CD14-positive monocyte (primary cell): ENCODE results near the gene PMPCA. TPM values are rescaled to one million over a fixed set of nuclear protein-coding genes. Genes with fewer than 3 reads are reported as not detected.

Experiments
- DNase-seq, 3 donors: peaks; one replicate each; pipeline ENCODE4 v3.0.0-alpha.2; 2011 to 2022
- H2AFZ ChIP-seq: 2 replicates; pipeline ENCODE4 v1.6.0; 2012; ENCODE audit warnings: mild to moderate bottlenecking, low read depth, low read length, inconsistent platforms; ENCODE audit not compliant: insufficient read depth, poor library complexity, severe bottlenecking
- H3K27ac ChIP-seq, 2 donors: 1 replicate in 1 of 2; 2 replicates in 1 of 2; pipeline ENCODE4 v1.5.1; 2012 to 2013; ENCODE audit warnings: low read length in 2 of 2, control low read depth in 1 of 2, inconsistent platforms in 1 of 2, low read depth in 1 of 2, mild to moderate bottlenecking in 1 of 2
- H3K27me3 ChIP-seq, 2 donors: one replicate each; pipeline versions ENCODE4 v1.6.0 to v1.6.1; 2011 to 2013; ENCODE audit warnings: low read length in 2 of 2; ENCODE audit not compliant: control insufficient read depth in 2 of 2, insufficient read depth in 2 of 2
- H3K36me3 ChIP-seq, 2 donors: replicated peaks in 1 of 2; 1 replicate in 1 of 2; 2 replicates in 1 of 2; pipeline versions ENCODE4 v1.5.1 to v1.6.1; 2012 to 2013; ENCODE audit warnings: low read length in 2 of 2, control low read depth in 1 of 2, inconsistent platforms in 1 of 2, mild to moderate bottlenecking in 1 of 2; ENCODE audit not compliant: insufficient read depth in 2 of 2, control insufficient read depth in 1 of 2
- H3K4me1 ChIP-seq, 2 donors: 1 replicate in 1 of 2; 2 replicates in 1 of 2; pipeline versions ENCODE4 v1.5.1 to v1.6.1; 2012 to 2013; ENCODE audit warnings: low read length in 2 of 2, control low read depth in 1 of 2, inconsistent platforms in 1 of 2, mild to moderate bottlenecking in 1 of 2, moderate library complexity in 1 of 2; ENCODE audit not compliant: insufficient read depth in 2 of 2, control insufficient read depth in 1 of 2
- H3K4me2 ChIP-seq: replicated peaks from 2 replicates; pipeline ENCODE3; 2012; ENCODE audit warnings: low read length, moderate library complexity, mild to moderate bottlenecking; ENCODE audit not compliant: poor library complexity, severe bottlenecking; ENCODE audit errors: extremely low read depth
- H3K4me3 ChIP-seq, 3 experiments: fragments of 200-600 bp in 1 of 3; sonication (generic) in 1 of 3; replicated peaks in 1 of 3; 1 replicate in 2 of 3; 2 replicates in 1 of 3; pipeline ENCODE4 v1.5.1; 2011 to 2013; ENCODE audit warnings: low read length in 3 of 3, mild to moderate bottlenecking in 3 of 3, control low read depth in 2 of 3, low read depth in 2 of 3, inconsistent platforms in 1 of 3, moderate library complexity in 1 of 3
- H3K79me2 ChIP-seq: 2 replicates; pipeline ENCODE4 v1.6.0; 2012; ENCODE audit warnings: mild to moderate bottlenecking, control low read depth, inconsistent platforms, low read length, moderate library complexity; ENCODE audit not compliant: insufficient read depth
- H3K9ac ChIP-seq: 2 replicates; pipeline ENCODE4 v1.6.0; 2017; ENCODE audit warnings: low read length, mild to moderate bottlenecking; ENCODE audit not compliant: insufficient read depth, poor library complexity, severe bottlenecking
- H3K9me3 ChIP-seq, 2 donors: replicated peaks in 1 of 2; 1 replicate in 1 of 2; 2 replicates in 1 of 2; pipeline versions ENCODE4 v1.5.1 to v1.6.1; 2012 to 2013; ENCODE audit warnings: low read length in 2 of 2, control low read depth in 1 of 2; ENCODE audit not compliant: control insufficient read depth in 1 of 2, insufficient read depth in 1 of 2
- H4K20me1 ChIP-seq: 2 replicates; pipeline ENCODE4 v1.6.0; 2012; ENCODE audit warnings: mild to moderate bottlenecking, low read length, control low read depth, moderate library complexity; ENCODE audit not compliant: insufficient read depth
- H3K27ac Mint-ChIP-seq, 7 donors: one replicate each; pipeline ENCODE4 v1.8.0; 2020; ENCODE audit warnings: mild to moderate bottlenecking in 7 of 7, mixed read lengths in 7 of 7, moderate library complexity in 6 of 7, inconsistent platforms in 2 of 7
- H3K27me3 Mint-ChIP-seq, 3 donors: one replicate each; pipeline ENCODE4 v1.8.0; 2021 to 2022; ENCODE audit warnings: low read depth in 3 of 3, mild to moderate bottlenecking in 3 of 3, mixed read lengths in 3 of 3, moderate library complexity in 3 of 3, inconsistent platforms in 1 of 3
- H3K36me3 Mint-ChIP-seq, 2 donors: one replicate each; pipeline ENCODE4 v1.8.0; 2020; ENCODE audit warnings: mixed read lengths in 2 of 2, inconsistent platforms in 1 of 2, mild to moderate bottlenecking in 1 of 2
- H3K4me1 Mint-ChIP-seq: one replicate; pipeline ENCODE4 v1.8.0; 2020; ENCODE audit warnings: mild to moderate bottlenecking, mixed read lengths
- H3K4me3 Mint-ChIP-seq, 2 donors: one replicate each; pipeline ENCODE4 v1.8.0; 2020; ENCODE audit warnings: mild to moderate bottlenecking in 2 of 2, mixed read lengths in 2 of 2, moderate library complexity in 1 of 2
- H3K9me3 Mint-ChIP-seq, 7 donors: one replicate each; pipeline ENCODE4 v1.8.0; 2020 to 2022; ENCODE audit warnings: mixed read lengths in 7 of 7, mild to moderate bottlenecking in 6 of 7, moderate library complexity in 6 of 7, inconsistent platforms in 2 of 7
- WGBS: methylation state at CpG from one replicate; pipeline ENCODE4 v1.1.5; 2013; ENCODE audit warnings: missing lambda C conversion rate; ENCODE audit not compliant: insufficient coverage; 5-methylcytosine and 5-hydroxymethylcytosine counted together
- intact Hi-C, 2 donors: fragments of 100-400 bp; cut with micrococcal nuclease; formaldehyde crosslinking; loops; one replicate each; pipeline versions ENCODE4 v1.15.0 to v1.15.1; 2023
- polyA plus RNA-seq, 3 donors: library from polyadenylated mRNA; depleted of rRNA in 1 of 3; unstranded in 2 of 3; stranded (reverse) in 1 of 3; fragments of 300-500 nt in 2 of 3; fragments of >200 nt in 1 of 3; fragmentation: Illumina TruSeq in 2 of 3; gene quantifications; 1 replicate in 2 of 3; 2 replicates in 1 of 3; pipeline ENCODE4 v1.2.3, GENCODE V29; 2012 to 2021
- TF ChIP-seq, protein P1 (sequence below): fragments of 200-600 bp; IDR thresholded peaks from one replicate; pipeline ENCODE4 v1.8.0; 2022; ENCODE audit warnings: antibody characterized with exemption, mild to moderate bottlenecking

PMPCA gene
- polyA plus RNA-seq, 3 donors, result 23.1 to 58.8 (median 24.9) TPM

DNA sequence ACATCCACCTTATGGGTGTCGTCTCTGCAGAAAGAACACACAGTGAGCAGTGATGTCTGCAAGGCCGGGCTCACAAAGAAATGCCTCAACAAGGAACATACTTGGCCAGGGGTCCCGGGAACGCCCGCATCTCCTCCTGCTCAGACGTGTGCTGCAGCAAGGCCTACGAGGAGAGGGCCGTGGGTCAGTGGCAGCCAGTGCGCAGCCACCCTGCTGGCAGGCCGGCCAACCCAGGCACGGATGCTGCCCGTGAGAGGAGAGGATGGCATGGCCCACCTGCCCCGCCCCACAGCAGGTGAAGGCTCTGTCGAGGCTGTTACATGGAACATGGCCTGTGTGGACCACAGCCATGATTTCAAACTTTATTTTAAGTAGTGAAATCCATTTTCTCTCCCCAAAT lies 53.1 kb downstream of the PMPCA start:
- Histone ChIP-seq H2AFZ (no peak overlapping the region), H3K4me1 (no peaks in the 10 kb centered on the region), H3K27ac (no peak overlapping the region), H3K9ac (no peak overlapping the region), H3K9me3 (no peaks in the 10 kb centered on the region), H4K20me1 (peaks cover 82% of the 10 kb centered on the region), H3K36me3 (peaks cover 98% of the 10 kb centered on the region in 2 donors), H3K79me2 (no peaks in the 10 kb centered on the region), H3K4me2 (no peak overlapping the region), H3K4me3 (no peak overlapping the region), H3K27me3 (no peaks in the 10 kb centered on the region)
- DNase-seq, result no peak
- H3K36me3 Mint-ChIP-seq, result peaks cover 83 to 98% of the 10 kb centered on the region in 2 donors
- peaks cover 0 to 2% (median 0%) of the 10 kb centered on the region in 7 donors for H3K9me3 Mint-ChIP-seq
- no peak overlapping the region for H3K27ac Mint-ChIP-seq
- peaks cover 0 to 2% (median 0%) of the 10 kb centered on the region in 3 donors for H3K27me3 Mint-ChIP-seq
- intact Hi-C loops, result no loop called here
- TF ChIP-seq, protein P1, sequence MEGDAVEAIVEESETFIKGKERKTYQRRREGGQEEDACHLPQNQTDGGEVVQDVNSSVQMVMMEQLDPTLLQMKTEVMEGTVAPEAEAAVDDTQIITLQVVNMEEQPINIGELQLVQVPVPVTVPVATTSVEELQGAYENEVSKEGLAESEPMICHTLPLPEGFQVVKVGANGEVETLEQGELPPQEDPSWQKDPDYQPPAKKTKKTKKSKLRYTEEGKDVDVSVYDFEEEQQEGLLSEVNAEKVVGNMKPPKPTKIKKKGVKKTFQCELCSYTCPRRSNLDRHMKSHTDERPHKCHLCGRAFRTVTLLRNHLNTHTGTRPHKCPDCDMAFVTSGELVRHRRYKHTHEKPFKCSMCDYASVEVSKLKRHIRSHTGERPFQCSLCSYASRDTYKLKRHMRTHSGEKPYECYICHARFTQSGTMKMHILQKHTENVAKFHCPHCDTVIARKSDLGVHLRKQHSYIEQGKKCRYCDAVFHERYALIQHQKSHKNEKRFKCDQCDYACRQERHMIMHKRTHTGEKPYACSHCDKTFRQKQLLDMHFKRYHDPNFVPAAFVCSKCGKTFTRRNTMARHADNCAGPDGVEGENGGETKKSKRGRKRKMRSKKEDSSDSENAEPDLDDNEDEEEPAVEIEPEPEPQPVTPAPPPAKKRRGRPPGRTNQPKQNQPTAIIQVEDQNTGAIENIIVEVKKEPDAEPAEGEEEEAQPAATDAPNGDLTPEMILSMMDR, result no peak
- no peaks in the 10 kb centered on the region for H3K4me1 Mint-ChIP-seq
- WGBS, result 98% methylated on average over 14 of the region's 14 CpGs
- no peak overlapping the region for H3K4me3 Mint-ChIP-seq

GRCh38 chr9:136464241-136464640 lies 53.8 kb downstream of the PMPCA start:
- Histone ChIP-seq H3K36me3 (peaks cover 98% of the 10 kb centered on the region in 2 donors), H2AFZ (no peak overlapping the region), H3K4me1 (no peaks in the 10 kb centered on the region), H3K9me3 (no peaks in the 10 kb centered on the region), H3K27me3 (no peaks in the 10 kb centered on the region), H3K79me2 (peaks cover 6% of the 10 kb centered on the region), H3K4me2 (no peak overlapping the region), H3K4me3 (no peak overlapping the region), H4K20me1 (peaks cover 89% of the 10 kb centered on the region), H3K9ac (no peak overlapping the region), H3K27ac (no peak overlapping the region)
- intact Hi-C loops, result no loop called here
- H3K27ac Mint-ChIP-seq, result no peak overlapping the region
- DNase-seq, result no peak
- 97% methylated on average over 6 of the region's 6 CpGs for WGBS
- H3K4me1 Mint-ChIP-seq, result no peaks in the 10 kb centered on the region
- no peak overlapping the region for H3K4me3 Mint-ChIP-seq
- H3K36me3 Mint-ChIP-seq, result peaks cover 82 to 97% of the 10 kb centered on the region in 2 donors
- H3K27me3 Mint-ChIP-seq, result peaks cover 0 to 2% (median 0%) of the 10 kb centered on the region in 3 donors
- H3K9me3 Mint-ChIP-seq, result peaks cover 0 to 2% (median 0%) of the 10 kb centered on the region in 7 donors
- TF ChIP-seq, protein P1, result no peak
